GM23338 (cell line): Measurements from ENCODE around the gene MAPKAPK2.
"Not testable (repeated sequence)": the region's sequence is repeated elsewhere in the genome, so short reads cannot be mapped to it uniquely, and the experiment has no call there.

Experiments
- CREB1 ChIP-seq: fragments of 250-450 bp; sonication (Bioruptor Pico); IDR thresholded peaks from 2 replicates; pipeline ENCODE4 v1.5.0; 2020; ENCODE audit warnings: low read depth, mild to moderate bottlenecking, moderate library complexity
- EZH2 ChIP-seq: fragments of 200-600 bp; sonication (generic); IDR thresholded peaks from one replicate; pipeline ENCODE4 v1.8.0; 2017; ENCODE audit warnings: antibody characterized with exemption, mild to moderate bottlenecking, low read depth; ENCODE audit not compliant: unreplicated experiment
- EZH2phosphoT487 ChIP-seq: fragments of 200-600 bp; sonication (generic); IDR thresholded peaks from one replicate; pipeline ENCODE4 v1.8.1; 2018; ENCODE audit warnings: antibody characterized with exemption; ENCODE audit not compliant: unreplicated experiment
- JUNB ChIP-seq: IDR thresholded peaks from one replicate; pipeline ENCODE4 v1.6.1; 2016; ENCODE audit warnings: antibody characterized with exemption; ENCODE audit not compliant: unreplicated experiment
- NANOG ChIP-seq: IDR thresholded peaks from 2 replicates; pipeline ENCODE4 v1.6.1; 2016; ENCODE audit warnings: antibody characterized with exemption, borderline replicate concordance
- POLR2AphosphoS5 ChIP-seq: IDR thresholded peaks from 2 replicates; pipeline ENCODE4 v1.6.1; 2016; ENCODE audit warnings: antibody characterized with exemption, low read depth
- STAT1 ChIP-seq: IDR thresholded peaks from one replicate; pipeline ENCODE4 v1.6.1; 2016; ENCODE audit warnings: antibody characterized with exemption; ENCODE audit not compliant: unreplicated experiment
- ZNF114 ChIP-seq: fragments of 250-450 bp; sonication (Bioruptor Pico); IDR thresholded peaks from 2 replicates; pipeline ENCODE4 v1.5.0; 2020; ENCODE audit warnings: mild to moderate bottlenecking, moderate library complexity
- ZNF331 ChIP-seq: fragments of 250-450 bp; sonication (Bioruptor Pico); IDR thresholded peaks from 2 replicates; pipeline ENCODE4 v1.5.0; 2020; ENCODE audit warnings: low read depth, mild to moderate bottlenecking, moderate library complexity
- TF ChIP-seq, protein P1 (sequence below), 2 experiments: fragments of 200-600 bp in 1 of 2; sonication (generic) in 1 of 2; conservative IDR thresholded peaks; 2 replicates each; pipeline versions ENCODE4 v1.5.1 to v1.6.1; 2016 to 2017; ENCODE audit warnings: antibody characterized with exemption in 2 of 2, low read depth in 2 of 2, mild to moderate bottlenecking in 2 of 2, moderate library complexity in 1 of 2
- TF ChIP-seq, protein P2 (sequence below): IDR thresholded peaks from one replicate; pipeline ENCODE4 v1.6.1; 2018; ENCODE audit warnings: antibody characterized with exemption; ENCODE audit not compliant: unreplicated experiment
- TF ChIP-seq, protein P3 (sequence below): fragments of 250-450 bp; sonication (Bioruptor Pico); IDR thresholded peaks from 2 replicates; pipeline ENCODE4 v1.5.0; 2020; ENCODE audit warnings: mild to moderate bottlenecking, moderate library complexity
- TF ChIP-seq, protein P4 (sequence below): IDR thresholded peaks from 2 replicates; pipeline ENCODE4 v1.6.1; 2016; ENCODE audit warnings: antibody characterized with exemption

DNA sequence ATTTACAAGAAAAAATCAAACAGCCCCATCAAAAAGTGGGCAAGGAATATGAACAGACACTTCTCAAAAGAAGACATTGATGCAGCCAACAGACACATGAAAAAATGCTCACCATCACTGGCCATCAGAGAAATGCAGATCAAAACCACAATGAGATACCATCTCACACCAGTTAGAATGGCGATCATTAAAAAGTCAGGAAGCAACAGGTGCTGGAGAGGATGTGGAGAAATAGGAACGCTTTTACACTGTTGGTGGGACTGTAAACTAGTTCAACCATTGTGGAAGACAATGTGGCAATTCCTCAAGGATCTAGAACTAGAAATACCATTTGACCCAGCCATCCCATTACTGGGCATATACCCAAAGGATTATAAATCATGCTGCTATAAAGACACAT is 42.6 kb upstream of the MAPKAPK2 start:
- TF ChIP-seq, protein P1, sequence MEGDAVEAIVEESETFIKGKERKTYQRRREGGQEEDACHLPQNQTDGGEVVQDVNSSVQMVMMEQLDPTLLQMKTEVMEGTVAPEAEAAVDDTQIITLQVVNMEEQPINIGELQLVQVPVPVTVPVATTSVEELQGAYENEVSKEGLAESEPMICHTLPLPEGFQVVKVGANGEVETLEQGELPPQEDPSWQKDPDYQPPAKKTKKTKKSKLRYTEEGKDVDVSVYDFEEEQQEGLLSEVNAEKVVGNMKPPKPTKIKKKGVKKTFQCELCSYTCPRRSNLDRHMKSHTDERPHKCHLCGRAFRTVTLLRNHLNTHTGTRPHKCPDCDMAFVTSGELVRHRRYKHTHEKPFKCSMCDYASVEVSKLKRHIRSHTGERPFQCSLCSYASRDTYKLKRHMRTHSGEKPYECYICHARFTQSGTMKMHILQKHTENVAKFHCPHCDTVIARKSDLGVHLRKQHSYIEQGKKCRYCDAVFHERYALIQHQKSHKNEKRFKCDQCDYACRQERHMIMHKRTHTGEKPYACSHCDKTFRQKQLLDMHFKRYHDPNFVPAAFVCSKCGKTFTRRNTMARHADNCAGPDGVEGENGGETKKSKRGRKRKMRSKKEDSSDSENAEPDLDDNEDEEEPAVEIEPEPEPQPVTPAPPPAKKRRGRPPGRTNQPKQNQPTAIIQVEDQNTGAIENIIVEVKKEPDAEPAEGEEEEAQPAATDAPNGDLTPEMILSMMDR (conservative IDR thresholded peaks at IDR 0.05; ENCODE audit: low read depth in 2 of 2) = not testable (repeated sequence)
- TF ChIP-seq, protein P2, sequence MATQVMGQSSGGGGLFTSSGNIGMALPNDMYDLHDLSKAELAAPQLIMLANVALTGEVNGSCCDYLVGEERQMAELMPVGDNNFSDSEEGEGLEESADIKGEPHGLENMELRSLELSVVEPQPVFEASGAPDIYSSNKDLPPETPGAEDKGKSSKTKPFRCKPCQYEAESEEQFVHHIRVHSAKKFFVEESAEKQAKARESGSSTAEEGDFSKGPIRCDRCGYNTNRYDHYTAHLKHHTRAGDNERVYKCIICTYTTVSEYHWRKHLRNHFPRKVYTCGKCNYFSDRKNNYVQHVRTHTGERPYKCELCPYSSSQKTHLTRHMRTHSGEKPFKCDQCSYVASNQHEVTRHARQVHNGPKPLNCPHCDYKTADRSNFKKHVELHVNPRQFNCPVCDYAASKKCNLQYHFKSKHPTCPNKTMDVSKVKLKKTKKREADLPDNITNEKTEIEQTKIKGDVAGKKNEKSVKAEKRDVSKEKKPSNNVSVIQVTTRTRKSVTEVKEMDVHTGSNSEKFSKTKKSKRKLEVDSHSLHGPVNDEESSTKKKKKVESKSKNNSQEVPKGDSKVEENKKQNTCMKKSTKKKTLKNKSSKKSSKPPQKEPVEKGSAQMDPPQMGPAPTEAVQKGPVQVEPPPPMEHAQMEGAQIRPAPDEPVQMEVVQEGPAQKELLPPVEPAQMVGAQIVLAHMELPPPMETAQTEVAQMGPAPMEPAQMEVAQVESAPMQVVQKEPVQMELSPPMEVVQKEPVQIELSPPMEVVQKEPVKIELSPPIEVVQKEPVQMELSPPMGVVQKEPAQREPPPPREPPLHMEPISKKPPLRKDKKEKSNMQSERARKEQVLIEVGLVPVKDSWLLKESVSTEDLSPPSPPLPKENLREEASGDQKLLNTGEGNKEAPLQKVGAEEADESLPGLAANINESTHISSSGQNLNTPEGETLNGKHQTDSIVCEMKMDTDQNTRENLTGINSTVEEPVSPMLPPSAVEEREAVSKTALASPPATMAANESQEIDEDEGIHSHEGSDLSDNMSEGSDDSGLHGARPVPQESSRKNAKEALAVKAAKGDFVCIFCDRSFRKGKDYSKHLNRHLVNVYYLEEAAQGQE = not testable (repeated sequence)
- not testable (repeated sequence) for TF ChIP-seq JUNB; POLR2AphosphoS5; EZH2phosphoT487; EZH2; NANOG; CREB1 (CRISPR knock-in tag); STAT1; ZNF331; ZNF114 (CRISPR knock-in tag)
- TF ChIP-seq, protein P3, sequence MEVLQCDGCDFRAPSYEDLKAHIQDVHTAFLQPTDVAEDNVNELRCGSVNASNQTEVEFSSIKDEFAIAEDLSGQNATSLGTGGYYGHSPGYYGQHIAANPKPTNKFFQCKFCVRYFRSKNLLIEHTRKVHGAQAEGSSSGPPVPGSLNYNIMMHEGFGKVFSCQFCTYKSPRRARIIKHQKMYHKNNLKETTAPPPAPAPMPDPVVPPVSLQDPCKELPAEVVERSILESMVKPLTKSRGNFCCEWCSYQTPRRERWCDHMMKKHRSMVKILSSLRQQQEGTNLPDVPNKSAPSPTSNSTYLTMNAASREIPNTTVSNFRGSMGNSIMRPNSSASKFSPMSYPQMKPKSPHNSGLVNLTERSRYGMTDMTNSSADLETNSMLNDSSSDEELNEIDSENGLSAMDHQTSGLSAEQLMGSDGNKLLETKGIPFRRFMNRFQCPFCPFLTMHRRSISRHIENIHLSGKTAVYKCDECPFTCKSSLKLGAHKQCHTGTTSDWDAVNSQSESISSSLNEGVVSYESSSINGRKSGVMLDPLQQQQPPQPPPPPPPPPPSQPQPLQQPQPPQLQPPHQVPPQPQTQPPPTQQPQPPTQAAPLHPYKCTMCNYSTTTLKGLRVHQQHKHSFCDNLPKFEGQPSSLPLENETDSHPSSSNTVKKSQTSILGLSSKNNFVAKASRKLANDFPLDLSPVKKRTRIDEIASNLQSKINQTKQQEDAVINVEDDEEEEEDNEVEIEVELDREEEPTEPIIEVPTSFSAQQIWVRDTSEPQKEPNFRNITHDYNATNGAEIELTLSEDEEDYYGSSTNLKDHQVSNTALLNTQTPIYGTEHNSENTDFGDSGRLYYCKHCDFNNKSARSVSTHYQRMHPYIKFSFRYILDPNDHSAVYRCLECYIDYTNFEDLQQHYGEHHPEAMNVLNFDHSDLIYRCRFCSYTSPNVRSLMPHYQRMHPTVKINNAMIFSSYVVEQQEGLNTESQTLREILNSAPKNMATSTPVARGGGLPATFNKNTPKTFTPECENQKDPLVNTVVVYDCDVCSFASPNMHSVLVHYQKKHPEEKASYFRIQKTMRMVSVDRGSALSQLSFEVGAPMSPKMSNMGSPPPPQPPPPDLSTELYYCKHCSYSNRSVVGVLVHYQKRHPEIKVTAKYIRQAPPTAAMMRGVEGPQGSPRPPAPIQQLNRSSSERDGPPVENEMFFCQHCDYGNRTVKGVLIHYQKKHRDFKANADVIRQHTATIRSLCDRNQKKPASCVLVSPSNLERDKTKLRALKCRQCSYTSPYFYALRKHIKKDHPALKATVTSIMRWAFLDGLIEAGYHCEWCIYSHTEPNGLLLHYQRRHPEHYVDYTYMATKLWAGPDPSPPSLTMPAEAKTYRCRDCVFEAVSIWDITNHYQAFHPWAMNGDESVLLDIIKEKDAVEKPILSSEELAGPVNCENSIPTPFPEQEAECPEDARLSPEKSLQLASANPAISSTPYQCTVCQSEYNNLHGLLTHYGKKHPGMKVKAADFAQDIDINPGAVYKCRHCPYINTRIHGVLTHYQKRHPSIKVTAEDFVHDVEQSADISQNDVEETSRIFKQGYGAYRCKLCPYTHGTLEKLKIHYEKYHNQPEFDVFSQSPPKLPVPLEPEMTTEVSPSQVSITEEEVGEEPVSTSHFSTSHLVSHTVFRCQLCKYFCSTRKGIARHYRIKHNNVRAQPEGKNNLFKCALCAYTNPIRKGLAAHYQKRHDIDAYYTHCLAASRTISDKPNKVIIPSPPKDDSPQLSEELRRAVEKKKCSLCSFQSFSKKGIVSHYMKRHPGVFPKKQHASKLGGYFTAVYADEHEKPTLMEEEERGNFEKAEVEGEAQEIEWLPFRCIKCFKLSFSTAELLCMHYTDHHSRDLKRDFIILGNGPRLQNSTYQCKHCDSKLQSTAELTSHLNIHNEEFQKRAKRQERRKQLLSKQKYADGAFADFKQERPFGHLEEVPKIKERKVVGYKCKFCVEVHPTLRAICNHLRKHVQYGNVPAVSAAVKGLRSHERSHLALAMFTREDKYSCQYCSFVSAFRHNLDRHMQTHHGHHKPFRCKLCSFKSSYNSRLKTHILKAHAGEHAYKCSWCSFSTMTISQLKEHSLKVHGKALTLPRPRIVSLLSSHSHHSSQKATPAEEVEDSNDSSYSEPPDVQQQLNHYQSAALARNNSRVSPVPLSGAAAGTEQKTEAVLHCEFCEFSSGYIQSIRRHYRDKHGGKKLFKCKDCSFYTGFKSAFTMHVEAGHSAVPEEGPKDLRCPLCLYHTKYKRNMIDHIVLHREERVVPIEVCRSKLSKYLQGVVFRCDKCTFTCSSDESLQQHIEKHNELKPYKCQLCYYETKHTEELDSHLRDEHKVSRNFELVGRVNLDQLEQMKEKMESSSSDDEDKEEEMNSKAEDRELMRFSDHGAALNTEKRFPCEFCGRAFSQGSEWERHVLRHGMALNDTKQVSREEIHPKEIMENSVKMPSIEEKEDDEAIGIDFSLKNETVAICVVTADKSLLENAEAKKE (CRISPR knock-in tag) = not testable (repeated sequence)
- TF ChIP-seq, protein P4, sequence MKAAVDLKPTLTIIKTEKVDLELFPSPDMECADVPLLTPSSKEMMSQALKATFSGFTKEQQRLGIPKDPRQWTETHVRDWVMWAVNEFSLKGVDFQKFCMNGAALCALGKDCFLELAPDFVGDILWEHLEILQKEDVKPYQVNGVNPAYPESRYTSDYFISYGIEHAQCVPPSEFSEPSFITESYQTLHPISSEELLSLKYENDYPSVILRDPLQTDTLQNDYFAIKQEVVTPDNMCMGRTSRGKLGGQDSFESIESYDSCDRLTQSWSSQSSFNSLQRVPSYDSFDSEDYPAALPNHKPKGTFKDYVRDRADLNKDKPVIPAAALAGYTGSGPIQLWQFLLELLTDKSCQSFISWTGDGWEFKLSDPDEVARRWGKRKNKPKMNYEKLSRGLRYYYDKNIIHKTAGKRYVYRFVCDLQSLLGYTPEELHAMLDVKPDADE = not testable (repeated sequence)
